K562 (cell line): ENCODE measurements around the gene ANKRD31.

Source experiments
- CTCF ChIP-seq, 3 experiments: IDR thresholded peaks in 2 of 3; conservative IDR thresholded peaks in 1 of 3; 2 replicates each; pipeline ENCODE4 v1.5.1; 2011 to 2012; ENCODE audit warnings: low read length in 3 of 3, mild to moderate bottlenecking in 3 of 3, control low read depth in 2 of 3, improper control_type of control experiment in 1 of 3, inconsistent platforms in 1 of 3, low read depth in 1 of 3, mixed read lengths in 1 of 3, moderate library complexity in 1 of 3; ENCODE audit not compliant: insufficient read depth in 2 of 3
- MXI1 ChIP-seq: IDR thresholded peaks from 2 replicates; pipeline ENCODE4 v1.6.1; 2011; ENCODE audit warnings: low read depth, mild to moderate bottlenecking, improper control_type of control experiment, low read length
- PPARD ChIP-seq: fragments of 250-450 bp; sonication (Bioruptor Pico); IDR thresholded peaks from 2 replicates; pipeline ENCODE4 v1.8.0; 2022; ENCODE audit warnings: inconsistent platforms, mild to moderate bottlenecking, moderate library complexity
- SMC3 ChIP-seq: conservative IDR thresholded peaks from 2 replicates; pipeline ENCODE4 v1.6.1; 2011; ENCODE audit warnings: low read depth, low read length, improper control_type of control experiment; ENCODE audit not compliant: insufficient read depth
- TAF7 ChIP-seq: fragments of 450-650 bp; IDR thresholded peaks from 2 replicates; pipeline ENCODE4 v1.6.1; 2016; ENCODE audit warnings: missing genetic modification characterization, missing compliant biosample characterization
- TARDBP ChIP-seq: fragments of 450-650 bp; IDR thresholded peaks from 2 replicates; pipeline ENCODE4 v1.6.1; 2016
- XRCC5 ChIP-seq: fragments of 200-400 bp; formaldehyde crosslinking; IDR thresholded peaks from 2 replicates; pipeline ENCODE4 v1.6.1; 2017; ENCODE audit warnings: low read depth, mild to moderate bottlenecking, low read length
- ZNF311 ChIP-seq: fragments of 250-450 bp; sonication (Bioruptor Pico); IDR thresholded peaks from 2 replicates; pipeline ENCODE4 v1.4.0; 2020; ENCODE audit warnings: mild to moderate bottlenecking, moderate library complexity
- ZNF830 ChIP-seq: fragments of 250-450 bp; sonication (Bioruptor Pico); IDR thresholded peaks from 2 replicates; pipeline ENCODE4 v1.5.0; 2021; ENCODE audit warnings: mild to moderate bottlenecking

- TF ChIP-seq CTCF (IDR thresholded peaks at IDR 0.05 in 2 of 3, conservative IDR thresholded peaks at IDR 0.05 in 1 of 3; ENCODE audit: insufficient read depth in 2 of 3, low read depth in 1 of 3, low read length in 3 of 3) (no peak), PPARD (CRISPR knock-in tag) (no peak), SMC3 (no peak), TARDBP (no peak), ZNF311 (no peak), TAF7 (no peak), MXI1 (no peak), ZNF830 (CRISPR knock-in tag) (no peak), XRCC5 (no peak)
These were observed 216.5 kb downstream of the ANKRD31 start for GRCh38 chr5:75020016-75020656.
